Measurements from ENCODE around the gene SMYD4.
A peak's percentile ranks its signal among the peaks of the same experiment; 100 is the strongest.
"Not testable (repeated sequence)": the region's sequence is repeated elsewhere in the genome, so short reads cannot be mapped to it uniquely, and the experiment has no call there.

The SMYD4 gene

GRCh38 chr17:1830288-1830687 lies 586 bp upstream of the SMYD4 start:
- no peak for DNase-seq (ENCODE audit: low read depth)

- no peak for DNase-seq (ENCODE audit: low read depth)
Measured at GRCh38 chr17:1829216-1829591, 498 bp downstream of the SMYD4 start.

GRCh38 chr17:1820528-1821252 lies 9.0 kb downstream of the SMYD4 start:
- DNase-seq (ENCODE audit: low read depth), result no peak

GRCh38 chr17:1813088-1813487 lies 16.6 kb downstream of the SMYD4 start:
- DNase-seq (ENCODE audit: low read depth), result no peak

GRCh38 chr17:1810450-1811103 lies 19.1 kb downstream of the SMYD4 start:
- no peak for DNase-seq (ENCODE audit: low read depth)

- DNase-seq (ENCODE audit: low read depth), result not testable (repeated sequence)
Measured at GRCh38 chr17:1809815-1810214, 19.9 kb downstream of the SMYD4 start.

GRCh38 chr17:1808644-1809043 lies 21.1 kb downstream of the SMYD4 start:
- DNase-seq (ENCODE audit: low read depth), result no peak

GRCh38 chr17:1807890-1808289 lies 21.8 kb downstream of the SMYD4 start:
- DNase-seq (ENCODE audit: low read depth), result no peak

GRCh38 chr17:1803280-1803679 lies 26.4 kb downstream of the SMYD4 start:
- no peak for DNase-seq (ENCODE audit: low read depth)

- DNase-seq (ENCODE audit: low read depth), result no peak
Measured at GRCh38 chr17:1802429-1802828, 27.3 kb downstream of the SMYD4 start.

GRCh38 chr17:1800712-1801111 lies 29.0 kb downstream of the SMYD4 start:
- DNase-seq (ENCODE audit: low read depth), result no peak

GRCh38 chr17:1800240-1800639 lies 29.5 kb downstream of the SMYD4 start:
- DNase-seq (ENCODE audit: low read depth), result no peak

- not testable (repeated sequence) for DNase-seq (ENCODE audit: low read depth)
Measured at GRCh38 chr17:1797846-1798245, 31.9 kb downstream of the SMYD4 start.

GRCh38 chr17:1797323-1797722 lies 32.4 kb downstream of the SMYD4 start:
- no peak for DNase-seq (ENCODE audit: low read depth)

- DNase-seq (ENCODE audit: low read depth), result no peak
Measured at GRCh38 chr17:1796800-1797199, 32.9 kb downstream of the SMYD4 start.

- no peak for DNase-seq (ENCODE audit: low read depth)
Measured at GRCh38 chr17:1793447-1793806, 36.3 kb downstream of the SMYD4 start.

- no peak for DNase-seq (ENCODE audit: low read depth)
Measured at GRCh38 chr17:1792495-1793446, 36.9 kb downstream of the SMYD4 start.

GRCh38 chr17:1789936-1790335 lies 39.8 kb downstream of the SMYD4 start:
- no peak for DNase-seq (ENCODE audit: low read depth)

GRCh38 chr17:1787301-1787902 lies 42.3 kb downstream of the SMYD4 start:
- peak; percentile 27 for DNase-seq (ENCODE audit: low read depth)

GRCh38 chr17:1786708-1787107 lies 43.0 kb downstream of the SMYD4 start:
- DNase-seq (ENCODE audit: low read depth), result no peak

- DNase-seq (ENCODE audit: low read depth), result no peak
Measured at GRCh38 chr17:1785930-1786329, 43.8 kb downstream of the SMYD4 start.

- DNase-seq (ENCODE audit: low read depth), result no peak
Measured at GRCh38 chr17:1783834-1784611, 45.7 kb downstream of the SMYD4 start.

All from HS-27A (cell line).